ENCODE measurements around the gene GRN. TPM values are rescaled to one million over a fixed set of nuclear protein-coding genes. Genes with fewer than 3 reads are reported as not detected.

Gene GRN
- total and polyA plus RNA-seq, 9 of the 15 experiments (the other 6 are each of a cell fraction or from before 2014, with no cell fraction given), result 5.4 to 75.3 (median 20.7) TPM

- ATAC-seq (peak; percentile 91), DNase-seq (ENCODE audit: extremely low read depth in 1 of 4, low spot score in 3 of 4) (peak; percentile 93 to 99 (median 98)), FAIRE-seq (peak; percentile 94)
- whole genome bisulfite sequencing (ENCODE audit: insufficient coverage, low coverage, missing lambda C conversion rate), result 14% methylated on average over 60 of the region's 68 CpGs
- POLR2A ChIA-PET, result interaction anchor here (0.6 to 1.8 kb wide), 13 partner anchors 9 to 286 kb away, joined by 3 to 7 read pairs (median 3); partner anchors contain the start of gene GPATCH8
- Histone ChIP-seq H3K4me2 (ENCODE audit: insufficient read depth, low read length) (peak overlapping the region; percentile 88), H3K4me1 (replicated peaks in 1 of 2; ENCODE audit: control insufficient read depth in 2 of 2, insufficient read depth in 2 of 2, low read length in 2 of 2) (peaks cover 33 to 44% of the 10 kb centered on the region in 2 experiments), H3K27ac (ENCODE audit: extremely low read depth, low read depth, low read length) (peak overlapping the region; percentile 83), H3K36me3 (ENCODE audit: control insufficient read depth, insufficient read depth, low read length) (no peaks in the 10 kb centered on the region), H2AFZ (ENCODE audit: low read depth, low read length) (peak overlapping the region; percentile 96), H3K9ac (ENCODE audit: insufficient read depth in 1 of 2, low read depth in 2 of 2, low read length in 2 of 2) (peak overlapping the region; percentile 79 to 95), H3K79me2 (ENCODE audit: control insufficient read depth, insufficient read depth, low read length) (peaks cover 7% of the 10 kb centered on the region; the same call in 2 of the 3 replicates), H3K9me3 (replicated peaks; ENCODE audit: control insufficient read depth, insufficient read depth, low read depth, low read length) (no peaks in the 10 kb centered on the region), H4K20me1 (replicated peaks; ENCODE audit: control insufficient read depth, insufficient read depth, low read length) (no peaks in the 10 kb centered on the region), H3K4me3 (peak overlapping the region; percentile 58), H3K27me3 (ENCODE audit: control insufficient read depth in 2 of 2, insufficient read depth in 2 of 2, low read length in 2 of 2) (no peaks in the 10 kb centered on the region; a peak in 1 of 5 replicates), H3K9me1 (ENCODE audit: control insufficient read depth, insufficient read depth, low read length) (no peaks in the 10 kb centered on the region)
- TSS peak; percentile 84 for BruUV-seq (replicated peaks)
- in situ Hi-C loops (cut with MboI) (no loop called here), intact Hi-C loops (cut with micrococcal nuclease) (loop anchor here (5.0 kb wide), 1 partner anchor 117 kb away; the partner anchor contains the start of gene GPATCH8)
- CTCF ChIA-PET (ENCODE audit: low intra/inter-chr PET ratio), result interaction anchor here (1.1 kb wide), 1 partner anchor 117 kb away, joined by 3 read pairs; no protein-coding TSS in a partner anchor
- TF ChIP-seq GABPB1 (CRISPR knock-in tag; IDR thresholded peaks at IDR 0.05), result peak; percentile 32; the same call in 1 of the 2 replicates
- no peak for TF ChIP-seq ZNF561 (CRISPR knock-in tag; conservative IDR thresholded peaks at IDR 0.05)
- TF ChIP-seq IFI16 (CRISPR knock-in tag; IDR thresholded peaks at IDR 0.05), result no peak
- TF ChIP-seq POU5F1 (IDR thresholded peaks at IDR 0.05; ENCODE audit: borderline replicate concordance, low read depth, low read length, partially characterized antibody), result no peak
- TF ChIP-seq, protein P1, sequence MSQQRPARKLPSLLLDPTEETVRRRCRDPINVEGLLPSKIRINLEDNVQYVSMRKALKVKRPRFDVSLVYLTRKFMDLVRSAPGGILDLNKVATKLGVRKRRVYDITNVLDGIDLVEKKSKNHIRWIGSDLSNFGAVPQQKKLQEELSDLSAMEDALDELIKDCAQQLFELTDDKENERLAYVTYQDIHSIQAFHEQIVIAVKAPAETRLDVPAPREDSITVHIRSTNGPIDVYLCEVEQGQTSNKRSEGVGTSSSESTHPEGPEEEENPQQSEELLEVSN (IDR thresholded peaks at IDR 0.05; ENCODE audit: borderline replicate concordance in 1 of 2, extremely low read depth in 1 of 2, insufficient read depth in 1 of 2, insufficient read length in 1 of 2, low read depth in 1 of 2, low read length in 1 of 2, poor library complexity in 1 of 2, severe bottlenecking in 1 of 2), result peak in 1 of 2 experiments; percentile 28
- no peak for TF ChIP-seq MYBL2 (IDR thresholded peaks at IDR 0.05; ENCODE audit: low read depth)
- no peak for TF ChIP-seq MYBL2 (CRISPR knock-in tag; IDR thresholded peaks at IDR 0.05; ENCODE audit: borderline replicate concordance)
- no peak for TF ChIP-seq ZBTB11 (CRISPR knock-in tag; IDR thresholded peaks at IDR 0.05)
- TF ChIP-seq PHF8 (IDR thresholded peaks at IDR 0.05; ENCODE audit: borderline replicate concordance, low read length), result peak; percentile 90
- TF ChIP-seq YY1 (IDR thresholded peaks at IDR 0.05; ENCODE audit: borderline replicate concordance in 1 of 3, control insufficient read depth in 1 of 3, extremely low read depth in 1 of 3, insufficient read depth in 3 of 3, insufficient read length in 1 of 3, insufficient replicate concordance in 2 of 3, low read depth in 1 of 3, low read length in 2 of 3), result peak in 2 of 3 experiments; percentile 22 to 25
- TF ChIP-seq NR3C1 (CRISPR knock-in tag; IDR thresholded peaks at IDR 0.05), result peak; percentile 52; the same call in 1 of the 2 replicates
- TF ChIP-seq SIN3A (IDR thresholded peaks at IDR 0.05; ENCODE audit: borderline replicate concordance in 2 of 2, control insufficient read depth in 1 of 2, low read depth in 2 of 2, low read length in 2 of 2), result no peak; a peak in 1 of 4 replicates
Observed at GRCh38 chr17:44385287-44386181, 40.4 kb downstream of the GRN start.

All from K562 (cell line).